Smooth muscle cell (in vitro differentiated cells): ENCODE results near the gene GRK4. TPM values are rescaled to one million over a fixed set of nuclear protein-coding genes. Genes with fewer than 3 reads are reported as not detected.
A peak's percentile ranks its signal among the peaks of the same experiment; 100 is the strongest.
"Not testable (repeated sequence)": the region's sequence is repeated elsewhere in the genome, so short reads cannot be mapped to it uniquely, and the experiment has no call there.

Experiments
- DNase-seq: peaks from one replicate; lab custom pipeline; 2025; ENCODE audit not compliant: unreplicated experiment; lab: John Stamatoyannopoulos, UW
- H2AFZ ChIP-seq: fragments of 200-600 bp; sonication (generic); 2 replicates; pipeline ENCODE4 v1.6.0; 2016; ENCODE audit warnings: antibody characterized with exemption, low read depth, mild to moderate bottlenecking
- H3F3A ChIP-seq: fragments of 200-600 bp; sonication (generic); 2 replicates; pipeline ENCODE4 v1.6.0; 2017; ENCODE audit warnings: antibody characterized with exemption, low read depth
- H3K27ac ChIP-seq: fragments of 200-600 bp; sonication (generic); 2 replicates; pipeline ENCODE4 v1.5.1; 2016; ENCODE audit warnings: low read depth, mild to moderate bottlenecking
- H3K27me3 ChIP-seq: fragments of 200-600 bp; sonication (generic); 2 replicates; pipeline ENCODE4 v1.6.1; 2016; ENCODE audit warnings: low read depth, mild to moderate bottlenecking
- H3K36me3 ChIP-seq: fragments of 200-600 bp; sonication (generic); 2 replicates; pipeline ENCODE4 v1.5.1; 2016; ENCODE audit warnings: low read depth
- H3K4me1 ChIP-seq: fragments of 200-600 bp; sonication (generic); 2 replicates; pipeline ENCODE4 v1.5.1; 2016; ENCODE audit warnings: low read depth
- H3K4me2 ChIP-seq: fragments of 200-600 bp; sonication (generic); 2 replicates; pipeline ENCODE4 v1.6.0; 2016; ENCODE audit warnings: mild to moderate bottlenecking
- H3K4me3 ChIP-seq: fragments of 200-600 bp; sonication (generic); 2 replicates; pipeline ENCODE4 v1.5.1; 2016; ENCODE audit warnings: mild to moderate bottlenecking
- H3K79me2 ChIP-seq: fragments of 200-600 bp; sonication (generic); 2 replicates; pipeline ENCODE4 v1.6.0; 2016; ENCODE audit warnings: low read depth, mild to moderate bottlenecking
- H3K9ac ChIP-seq: fragments of 200-600 bp; sonication (generic); 2 replicates; pipeline ENCODE4 v1.6.0; 2016; ENCODE audit warnings: low read depth
- H3K9me3 ChIP-seq: fragments of 200-600 bp; sonication (generic); replicated peaks from 2 replicates; pipeline ENCODE4 v1.5.1; 2016; ENCODE audit warnings: low read depth
- H4K20me1 ChIP-seq: fragments of 200-600 bp; sonication (generic); 2 replicates; pipeline ENCODE4 v1.6.0; 2016; ENCODE audit warnings: low read depth
- CTCF ChIP-seq: fragments of 200-600 bp; sonication (generic); IDR thresholded peaks from 2 replicates; pipeline ENCODE4 v1.5.1; 2017; ENCODE audit warnings: borderline replicate concordance, mild to moderate bottlenecking, antibody characterized with exemption; ENCODE audit not compliant: insufficient read depth, poor library complexity, severe bottlenecking
- WGBS: methylation state at CpG from one replicate; pipeline ENCODE4 v1.1.7; 2016; ENCODE audit warnings: low lambda C conversion rate; 5-methylcytosine and 5-hydroxymethylcytosine counted together
- polyA plus RNA-seq: library from polyadenylated mRNA; unstranded; fragments of >200 nt; fragmentation: Nextera tagmentation; extraction: Ambion mirVana; gene quantifications from 2 replicates; pipeline ENCODE4 v1.2.1, GENCODE V29; 2016
- total RNA-seq: library from RNA; depleted of rRNA; stranded (reverse); fragments of >200 nt; gene quantifications from 2 replicates; pipeline ENCODE4 v1.2.3, GENCODE V29; 2014

The GRK4 gene
- total and polyA plus RNA-seq, 2 experiments from 2014 or later = 5.2 to 6.9 TPM

GRCh38 chr4:2937146-2937857 is 26.1 kb upstream of the GRK4 start:
- H3K79me2 ChIP-seq = peaks cover 4% of the 10 kb centered on the region
- peak overlapping the region; percentile 87 for H3K27ac ChIP-seq
- no peak overlapping the region for H2AFZ ChIP-seq
- no peak for TF ChIP-seq CTCF
- no peak overlapping the region for H3K4me3 ChIP-seq
- H3F3A ChIP-seq = peaks cover 5% of the 10 kb centered on the region
- no peaks in the 10 kb centered on the region for H3K27me3 ChIP-seq
- peak overlapping the region; percentile 43 for H3K4me2 ChIP-seq
- H3K4me1 ChIP-seq = peaks cover 14% of the 10 kb centered on the region
- H3K9me3 ChIP-seq = no peaks in the 10 kb centered on the region
- WGBS = 83% methylated on average over 23 of the region's 23 CpGs
- DNase-seq = no peak
- H3K36me3 ChIP-seq = no peaks in the 10 kb centered on the region
- H4K20me1 ChIP-seq = peaks cover 18% of the 10 kb centered on the region
- no peak overlapping the region for H3K9ac ChIP-seq

GRCh38 chr4:2937986-2938385 is 25.4 kb upstream of the GRK4 start:
- Histone ChIP-seq H3K9me3 (no peaks in the 10 kb centered on the region), H3K9ac (no peak overlapping the region), H3K4me3 (no peak overlapping the region), H3K79me2 (peaks cover 4% of the 10 kb centered on the region), H3K36me3 (no peaks in the 10 kb centered on the region), H3K27ac (peak overlapping the region; percentile 87), H2AFZ (no peak overlapping the region), H3K4me1 (peaks cover 14% of the 10 kb centered on the region), H3F3A (peaks cover 5% of the 10 kb centered on the region), H3K27me3 (no peaks in the 10 kb centered on the region), H3K4me2 (no peak overlapping the region), H4K20me1 (peaks cover 18% of the 10 kb centered on the region)
- 91% methylated on average over 12 of the region's 12 CpGs for WGBS
- no peak for TF ChIP-seq CTCF
- no peak for DNase-seq

GRCh38 chr4:2938411-2938810 is 25.0 kb upstream of the GRK4 start:
- not testable (repeated sequence) for H3K36me3 ChIP-seq, H3K4me3 ChIP-seq, H3K79me2 ChIP-seq, H3F3A ChIP-seq, H3K9me3 ChIP-seq, H2AFZ ChIP-seq, H3K4me2 ChIP-seq, H3K27me3 ChIP-seq, H3K27ac ChIP-seq, H3K9ac ChIP-seq, DNase-seq
- Histone ChIP-seq H4K20me1 (peaks cover 18% of the 10 kb centered on the region), H3K4me1 (peaks cover 11% of the 10 kb centered on the region)
- WGBS = 99% methylated on average over 10 of the region's 10 CpGs

GRCh38 chr4:2938906-2939305 is 24.5 kb upstream of the GRK4 start:
- Histone ChIP-seq H3K9me3 (no peaks in the 10 kb centered on the region), H3K9ac (no peak overlapping the region), H3K4me2 (no peak overlapping the region), H3K79me2 (peaks cover 4% of the 10 kb centered on the region), H3K27ac (no peak overlapping the region), H3K4me1 (peaks cover 7% of the 10 kb centered on the region), H3K27me3 (no peaks in the 10 kb centered on the region), H3K36me3 (no peaks in the 10 kb centered on the region), H4K20me1 (peaks cover 18% of the 10 kb centered on the region), H3K4me3 (no peak overlapping the region), H2AFZ (no peak overlapping the region), H3F3A (peaks cover 5% of the 10 kb centered on the region)
- no peak for DNase-seq
- TF ChIP-seq CTCF = no peak
- WGBS = over 99% methylated on average over 14 of the region's 14 CpGs
